ENCODE results near the gene SETDB2.

DNA sequence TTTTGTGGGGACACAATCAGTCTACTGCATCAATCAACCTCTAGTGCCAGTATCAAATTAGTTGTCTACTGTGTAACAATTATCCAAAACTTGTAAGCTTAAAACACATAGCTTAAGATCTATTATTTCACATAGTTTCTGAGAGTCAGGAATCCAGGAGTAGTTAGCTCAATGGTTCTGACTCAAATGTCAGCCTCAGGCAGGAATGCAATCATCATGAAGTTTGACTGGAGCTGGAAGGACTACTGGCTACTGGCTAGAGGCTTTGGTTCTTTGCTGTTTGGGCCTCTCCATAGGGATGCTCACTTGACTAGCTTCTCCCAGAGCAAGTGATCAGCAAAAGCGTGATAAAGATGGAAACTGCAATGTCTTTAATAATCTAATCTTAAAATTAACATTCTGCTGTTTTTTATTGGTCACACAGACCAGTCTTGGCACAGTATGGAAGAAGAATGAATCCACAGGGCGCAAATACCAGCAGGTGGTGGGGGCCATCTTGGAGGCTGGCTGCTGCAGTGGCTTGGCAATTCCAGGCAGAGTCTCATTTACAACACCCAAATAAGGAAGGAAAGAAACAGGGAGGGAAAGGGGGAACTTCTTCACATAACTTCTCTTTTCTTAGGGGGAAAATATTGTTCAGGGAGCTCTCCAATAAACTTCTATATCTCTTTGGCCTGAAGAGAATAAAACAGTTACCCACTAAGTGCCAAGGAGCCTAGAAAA is 15.9 kb upstream of the SETDB2 start:
- TF ChIP-seq EZH2 (IDR thresholded peaks at IDR 0.05; ENCODE audit: low read length, unreplicated experiment) = no peak
- TF ChIP-seq, protein P1, sequence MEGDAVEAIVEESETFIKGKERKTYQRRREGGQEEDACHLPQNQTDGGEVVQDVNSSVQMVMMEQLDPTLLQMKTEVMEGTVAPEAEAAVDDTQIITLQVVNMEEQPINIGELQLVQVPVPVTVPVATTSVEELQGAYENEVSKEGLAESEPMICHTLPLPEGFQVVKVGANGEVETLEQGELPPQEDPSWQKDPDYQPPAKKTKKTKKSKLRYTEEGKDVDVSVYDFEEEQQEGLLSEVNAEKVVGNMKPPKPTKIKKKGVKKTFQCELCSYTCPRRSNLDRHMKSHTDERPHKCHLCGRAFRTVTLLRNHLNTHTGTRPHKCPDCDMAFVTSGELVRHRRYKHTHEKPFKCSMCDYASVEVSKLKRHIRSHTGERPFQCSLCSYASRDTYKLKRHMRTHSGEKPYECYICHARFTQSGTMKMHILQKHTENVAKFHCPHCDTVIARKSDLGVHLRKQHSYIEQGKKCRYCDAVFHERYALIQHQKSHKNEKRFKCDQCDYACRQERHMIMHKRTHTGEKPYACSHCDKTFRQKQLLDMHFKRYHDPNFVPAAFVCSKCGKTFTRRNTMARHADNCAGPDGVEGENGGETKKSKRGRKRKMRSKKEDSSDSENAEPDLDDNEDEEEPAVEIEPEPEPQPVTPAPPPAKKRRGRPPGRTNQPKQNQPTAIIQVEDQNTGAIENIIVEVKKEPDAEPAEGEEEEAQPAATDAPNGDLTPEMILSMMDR (conservative IDR thresholded peaks at IDR 0.05; ENCODE audit: low read depth, low read length) = no peak

Measured in PC-3 (cell line).